SK-N-SH (cell line): ENCODE data around the gene YAP1. TPM values are rescaled to one million over a fixed set of nuclear protein-coding genes. Genes with fewer than 3 reads are reported as not detected.

Experiments
- CTCF ChIA-PET: fragments of 300-600, 350-600 bp; formaldehyde crosslinking; extraction: SDS; loops from one replicate; lab custom pipeline; 2021; lab: Yijun Ruan, JAX
- POLR2A ChIA-PET: fragments of 350-600 bp; sonication (Branson Sonifier 250); formaldehyde crosslinking; extraction: SDS; loops from one replicate; lab custom pipeline; 2020; ENCODE audit warnings: antibody characterized with exemption, inconsistent platforms; lab: Yijun Ruan, JAX
- DNase-seq: peaks from one replicate; pipeline ENCODE4 v3.0.0; 2012
- H2AFZ ChIP-seq: fragments of 200-600 bp; sonication (generic); 2 replicates; pipeline ENCODE4 v1.8.1; 2016; ENCODE audit warnings: antibody characterized with exemption, mild to moderate bottlenecking, low read depth
- H3F3A ChIP-seq: fragments of 200-600 bp; sonication (generic); replicated peaks from 2 replicates; pipeline ENCODE3; 2016; ENCODE audit warnings: antibody characterized with exemption, mild to moderate bottlenecking; ENCODE audit not compliant: insufficient read depth
- H3K27ac ChIP-seq, 2 experiments: fragments of 200-500 bp in 1 of 2; fragments of 200-600 bp in 1 of 2; sonication (Bioruptor generic) in 1 of 2; sonication (generic), shearing (Covaris generic) in 1 of 2; 2 replicates each; pipeline versions ENCODE4 v1.5.1 to v1.6.1; 2014 to 2016; ENCODE audit warnings: low read depth in 2 of 2, inconsistent platforms in 1 of 2, low read length in 1 of 2, mild to moderate bottlenecking in 1 of 2, mixed read lengths in 1 of 2
- H3K27me3 ChIP-seq: fragments of 200-600 bp; sonication (generic), shearing (Covaris generic); 2 replicates; pipeline ENCODE4 v1.6.1; 2016; ENCODE audit warnings: mixed run types; ENCODE audit not compliant: insufficient read depth
- H3K36me3 ChIP-seq, 2 experiments: fragments of 200-500 bp in 1 of 2; fragments of 200-600 bp in 1 of 2; sonication (Bioruptor generic) in 1 of 2; sonication (generic) in 1 of 2; replicated peaks in 1 of 2; 2 replicates each; pipeline versions ENCODE3 to v1.5.1; 2014 to 2016; ENCODE audit warnings: low read length in 1 of 2, mild to moderate bottlenecking in 1 of 2; ENCODE audit not compliant: insufficient read depth in 2 of 2, control insufficient read depth in 1 of 2
- H3K4me1 ChIP-seq, 2 experiments: fragments of 200-500 bp in 1 of 2; fragments of 200-600 bp in 1 of 2; sonication (Bioruptor generic) in 1 of 2; sonication (generic), shearing (Covaris generic) in 1 of 2; 2 replicates each; pipeline versions ENCODE4 v1.5.1 to v1.6.1; 2014 to 2016; ENCODE audit warnings: low read depth in 1 of 2, low read length in 1 of 2, mixed run types in 1 of 2; ENCODE audit not compliant: insufficient read depth in 2 of 2, control insufficient read depth in 1 of 2
- H3K4me2 ChIP-seq: fragments of 200-600 bp; sonication (generic), shearing (Covaris generic); 2 replicates; pipeline ENCODE4 v1.6.1; 2017; ENCODE audit warnings: mixed run types
- H3K4me3 ChIP-seq, 2 experiments: fragments of 200-500 bp in 1 of 2; fragments of 200-600 bp in 1 of 2; sonication (Bioruptor generic) in 1 of 2; sonication (generic), shearing (Covaris generic) in 1 of 2; 2 replicates each; pipeline versions ENCODE4 v1.5.1 to v1.8.1; 2014 to 2016; ENCODE audit warnings: low read depth in 2 of 2, inconsistent platforms in 1 of 2, low read length in 1 of 2, mild to moderate bottlenecking in 1 of 2, mixed read lengths in 1 of 2, moderate library complexity in 1 of 2
- H3K79me2 ChIP-seq: fragments of 200-600 bp; sonication (generic); 2 replicates; pipeline ENCODE4 v1.8.1; 2017; ENCODE audit warnings: mild to moderate bottlenecking; ENCODE audit not compliant: insufficient read depth
- H3K9ac ChIP-seq: fragments of 200-600 bp; sonication (generic); 2 replicates; pipeline ENCODE4 v1.6.1; 2017; ENCODE audit warnings: mixed run types
- H3K9me2 ChIP-seq: fragments of 200-600 bp; sonication (generic); 2 replicates; pipeline ENCODE4 v1.6.1; 2017; ENCODE audit warnings: mixed run types
- H3K9me3 ChIP-seq: fragments of 200-600 bp; sonication (generic); 2 replicates; pipeline ENCODE4 v1.6.1; 2017; ENCODE audit warnings: mixed run types, mild to moderate bottlenecking, moderate library complexity
- H4K20me1 ChIP-seq: fragments of 200-600 bp; sonication (generic); 2 replicates; pipeline ENCODE4 v1.6.1; 2017; ENCODE audit warnings: mild to moderate bottlenecking, mixed run types; ENCODE audit not compliant: insufficient read depth
- CHD2 ChIP-seq: fragments of 150-350 bp; IDR thresholded peaks from 2 replicates; pipeline ENCODE4 v1.6.1; 2018; ENCODE audit warnings: low read length; ENCODE audit not compliant: partially characterized antibody
- EZH2phosphoT487 ChIP-seq: fragments of 200-600 bp; sonication (generic); IDR thresholded peaks from 2 replicates; pipeline ENCODE4 v1.6.1; 2017; ENCODE audit warnings: low read depth, mixed run types, mild to moderate bottlenecking, antibody characterized with exemption, moderate library complexity, borderline replicate concordance
- FOSL2 ChIP-seq: IDR thresholded peaks from 2 replicates; pipeline ENCODE4 v1.4.0; 2012; ENCODE audit warnings: low read depth, mild to moderate bottlenecking, moderate library complexity, borderline replicate concordance
- FOXJ3 ChIP-seq: sonication (generic); formaldehyde crosslinking; IDR thresholded peaks from 2 replicates; pipeline ENCODE4 v1.5.1; 2020; ENCODE audit warnings: mild to moderate bottlenecking, missing genetic modification reagents
- JUND ChIP-seq: IDR thresholded peaks from 2 replicates; pipeline ENCODE4 v1.4.0; 2012
- NFIC ChIP-seq: IDR thresholded peaks from 2 replicates; pipeline ENCODE4 v1.4.0; 2012; ENCODE audit warnings: borderline replicate concordance
- RCOR1 ChIP-seq: fragments of 150-350 bp; IDR thresholded peaks from 2 replicates; pipeline ENCODE4 v1.6.1; 2017; ENCODE audit warnings: antibody characterized with exemption, low read length
- RFX5 ChIP-seq: IDR thresholded peaks from 2 replicates; pipeline ENCODE4 v1.6.1; 2012; ENCODE audit warnings: mild to moderate bottlenecking, improper control_type of control experiment, low read length
- RXRA ChIP-seq: IDR thresholded peaks from 2 replicates; pipeline ENCODE4 v1.4.0; 2012; ENCODE audit warnings: low read depth, mild to moderate bottlenecking, borderline replicate concordance
- TEAD4 ChIP-seq: IDR thresholded peaks from 2 replicates; pipeline ENCODE4 v1.4.0; 2012; ENCODE audit warnings: mild to moderate bottlenecking, borderline replicate concordance; ENCODE audit not compliant: insufficient read depth
- WGBS: methylation state at CpG from one replicate; pipeline ENCODE4 v1.1.6; 2017; ENCODE audit warnings: low lambda C conversion rate; 5-methylcytosine and 5-hydroxymethylcytosine counted together
- polyA plus RNA-seq, 3 experiments: library from polyadenylated mRNA; depleted of rRNA; stranded (reverse); fragments of >200 nt; gene quantifications; 2 replicates each; pipeline ENCODE4 v1.2.3, GENCODE V29; 2012
- TF ChIP-seq, protein P1 (sequence below): fragments of 150-350 bp; IDR thresholded peaks from 2 replicates; pipeline ENCODE4 v1.6.1; 2016; ENCODE audit warnings: mild to moderate bottlenecking, low read depth, low read length
- TF ChIP-seq, protein P2 (sequence below): IDR thresholded peaks from 2 replicates; pipeline ENCODE4 v1.4.0; 2012; ENCODE audit warnings: low read depth
- TF ChIP-seq, protein P3 (sequence below): IDR thresholded peaks from 2 replicates; pipeline ENCODE4; 2012
- TF ChIP-seq, protein P4 (sequence below): fragments of 150-350 bp; IDR thresholded peaks from 2 replicates; pipeline ENCODE4 v1.6.1; 2017; ENCODE audit warnings: antibody characterized with exemption, low read length, low read depth, borderline replicate concordance

Gene YAP1
- polyA plus RNA-seq, 1 of the 3 experiments (the other 2 are of a cell fraction) = 53.2 TPM

- 36% methylated on average over 4 of the region's 4 CpGs for WGBS
- no peak for DNase-seq
- Histone ChIP-seq H3K9ac (no peak overlapping the region), H2AFZ (no peak overlapping the region), H3K79me2 (peaks cover 16% of the 10 kb centered on the region), H4K20me1 (no peaks in the 10 kb centered on the region; the same call in 1 of the 2 replicates), H3K4me2 (peak overlapping the region; percentile 7; the same call in 1 of the 2 replicates), H3K27me3 (no peaks in the 10 kb centered on the region), H3F3A (peaks cover 43% of the 10 kb centered on the region), H3K9me2 (no peaks in the 10 kb centered on the region), H3K36me3 (peaks cover 3 to 61% of the 10 kb centered on the region in 2 experiments), H3K4me1 (peaks cover 0 to 22% of the 10 kb centered on the region in 2 experiments; a peak in 3 of 4 replicates), H3K4me3 (no peak overlapping the region), H3K9me3 (no peaks in the 10 kb centered on the region), H3K27ac (peak overlapping the region; percentile 14 to 64; a peak in 2 of 4 replicates)
- TF ChIP-seq, protein P1, sequence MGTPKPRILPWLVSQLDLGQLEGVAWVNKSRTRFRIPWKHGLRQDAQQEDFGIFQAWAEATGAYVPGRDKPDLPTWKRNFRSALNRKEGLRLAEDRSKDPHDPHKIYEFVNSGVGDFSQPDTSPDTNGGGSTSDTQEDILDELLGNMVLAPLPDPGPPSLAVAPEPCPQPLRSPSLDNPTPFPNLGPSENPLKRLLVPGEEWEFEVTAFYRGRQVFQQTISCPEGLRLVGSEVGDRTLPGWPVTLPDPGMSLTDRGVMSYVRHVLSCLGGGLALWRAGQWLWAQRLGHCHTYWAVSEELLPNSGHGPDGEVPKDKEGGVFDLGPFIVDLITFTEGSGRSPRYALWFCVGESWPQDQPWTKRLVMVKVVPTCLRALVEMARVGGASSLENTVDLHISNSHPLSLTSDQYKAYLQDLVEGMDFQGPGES = no peak
- TF ChIP-seq TEAD4 = no peak
- ChIA-PET POLR2A (no interaction called here), CTCF (interaction anchor here (1.1 to 1.3 kb wide), 2 partner anchors 58 to 112 kb away, joined by 3 read pairs; no protein-coding TSS in a partner anchor)
Measured at GRCh38 chr11:102229510-102230123, 119.4 kb downstream of the YAP1 start.

GRCh38 chr11:102230186-102230585 is 119.9 kb downstream of the YAP1 start:
- Histone ChIP-seq H3K9ac (no peak overlapping the region), H4K20me1 (no peaks in the 10 kb centered on the region; the same call in 1 of the 2 replicates), H3K27me3 (no peaks in the 10 kb centered on the region), H3K27ac (peak overlapping the region in 1 of 2 experiments; percentile 64; a peak in 2 of 4 replicates), H3K4me3 (no peak overlapping the region), H3F3A (peaks cover 38% of the 10 kb centered on the region), H3K4me1 (peaks cover 0 to 17% of the 10 kb centered on the region in 2 experiments; a peak in 3 of 4 replicates), H3K9me2 (no peaks in the 10 kb centered on the region), H3K4me2 (peak overlapping the region; percentile 7; the same call in 1 of the 2 replicates), H3K79me2 (peaks cover 16% of the 10 kb centered on the region), H3K9me3 (no peaks in the 10 kb centered on the region), H3K36me3 (peaks cover 3 to 56% of the 10 kb centered on the region in 2 experiments), H2AFZ (no peak overlapping the region)
- no peak for DNase-seq
- ChIA-PET CTCF (interaction anchor here (0.6 to 1.1 kb wide), 2 partner anchors 111 to 578 kb away, joined by 3 to 4 read pairs; no protein-coding TSS in a partner anchor), POLR2A (no interaction called here)
- TF ChIP-seq, protein P2, sequence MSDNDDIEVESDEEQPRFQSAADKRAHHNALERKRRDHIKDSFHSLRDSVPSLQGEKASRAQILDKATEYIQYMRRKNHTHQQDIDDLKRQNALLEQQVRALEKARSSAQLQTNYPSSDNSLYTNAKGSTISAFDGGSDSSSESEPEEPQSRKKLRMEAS = no peak
- TF ChIP-seq, protein P3, sequence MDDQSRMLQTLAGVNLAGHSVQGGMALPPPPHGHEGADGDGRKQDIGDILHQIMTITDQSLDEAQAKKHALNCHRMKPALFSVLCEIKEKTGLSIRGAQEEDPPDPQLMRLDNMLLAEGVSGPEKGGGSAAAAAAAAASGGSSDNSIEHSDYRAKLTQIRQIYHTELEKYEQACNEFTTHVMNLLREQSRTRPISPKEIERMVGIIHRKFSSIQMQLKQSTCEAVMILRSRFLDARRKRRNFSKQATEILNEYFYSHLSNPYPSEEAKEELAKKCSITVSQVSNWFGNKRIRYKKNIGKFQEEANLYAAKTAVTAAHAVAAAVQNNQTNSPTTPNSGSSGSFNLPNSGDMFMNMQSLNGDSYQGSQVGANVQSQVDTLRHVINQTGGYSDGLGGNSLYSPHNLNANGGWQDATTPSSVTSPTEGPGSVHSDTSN = peak; percentile 56
- TF ChIP-seq NFIC = no peak; the same call in 1 of the 2 replicates
- TF ChIP-seq JUND = peak; percentile 21; the same call in 1 of the 2 replicates

DNA sequence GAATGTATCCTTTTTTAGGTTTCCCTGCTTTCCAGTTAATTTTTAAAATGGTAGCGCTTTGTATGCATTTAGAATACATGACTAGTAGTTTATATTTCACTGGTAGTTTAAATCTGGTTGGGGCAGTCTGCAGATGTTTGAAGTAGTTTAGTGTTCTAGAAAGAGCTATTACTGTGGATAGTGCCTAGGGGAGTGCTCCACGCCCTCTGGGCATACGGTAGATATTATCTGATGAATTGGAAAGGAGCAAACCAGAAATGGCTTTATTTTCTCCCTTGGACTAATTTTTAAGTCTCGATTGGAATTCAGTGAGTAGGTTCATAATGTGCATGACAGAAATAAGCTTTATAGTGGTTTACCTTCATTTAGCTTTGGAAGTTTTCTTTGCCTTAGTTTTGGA is 120.7 kb downstream of the YAP1 start:
- CTCF ChIA-PET = interaction anchor here (0.6 to 1.1 kb wide), 2 partner anchors 110 to 577 kb away, joined by 3 to 4 read pairs; no protein-coding TSS in a partner anchor
- H3K9me2 ChIP-seq = no peaks in the 10 kb centered on the region
- H3K4me1 ChIP-seq = peaks cover 0 to 12% of the 10 kb centered on the region in 2 experiments; a peak in 3 of 4 replicates
- peaks cover 3 to 55% of the 10 kb centered on the region in 2 experiments for H3K36me3 ChIP-seq
- H2AFZ ChIP-seq = no peak overlapping the region
- peaks cover 35% of the 10 kb centered on the region for H3F3A ChIP-seq
- 75% methylated on average over 4 of the region's 4 CpGs for WGBS
- peak overlapping the region in 1 of 2 experiments; percentile 64; a peak in 1 of 4 replicates for H3K27ac ChIP-seq
- H3K4me2 ChIP-seq = peak overlapping the region; percentile 7; the same call in 1 of the 2 replicates
- POLR2A ChIA-PET = no interaction called here
- no peaks in the 10 kb centered on the region for H3K27me3 ChIP-seq
- no peaks in the 10 kb centered on the region for H3K9me3 ChIP-seq
- H3K4me3 ChIP-seq = no peak overlapping the region
- no peak overlapping the region for H3K9ac ChIP-seq
- no peak for DNase-seq
- H3K79me2 ChIP-seq = peaks cover 16% of the 10 kb centered on the region
- H4K20me1 ChIP-seq = no peaks in the 10 kb centered on the region; the same call in 1 of the 2 replicates
- TF ChIP-seq EZH2phosphoT487 (no peak), RFX5 (no peak), RCOR1 (no peak), RXRA (no peak), FOSL2 (no peak), CHD2 (no peak), TEAD4 (no peak), FOXJ3 (CRISPR knock-in tag) (no peak)
- TF ChIP-seq, protein P4, sequence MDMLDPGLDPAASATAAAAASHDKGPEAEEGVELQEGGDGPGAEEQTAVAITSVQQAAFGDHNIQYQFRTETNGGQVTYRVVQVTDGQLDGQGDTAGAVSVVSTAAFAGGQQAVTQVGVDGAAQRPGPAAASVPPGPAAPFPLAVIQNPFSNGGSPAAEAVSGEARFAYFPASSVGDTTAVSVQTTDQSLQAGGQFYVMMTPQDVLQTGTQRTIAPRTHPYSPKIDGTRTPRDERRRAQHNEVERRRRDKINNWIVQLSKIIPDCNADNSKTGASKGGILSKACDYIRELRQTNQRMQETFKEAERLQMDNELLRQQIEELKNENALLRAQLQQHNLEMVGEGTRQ = no peak
